ENCODE data around the gene TMEM61. TPM values are rescaled to one million over a fixed set of nuclear protein-coding genes. Genes with fewer than 3 reads are reported as not detected.

TMEM61 gene
- total RNA-seq, 4 donors from 2014 or later, result 7.1 to 24.8 (median 8.5) TPM

DNA sequence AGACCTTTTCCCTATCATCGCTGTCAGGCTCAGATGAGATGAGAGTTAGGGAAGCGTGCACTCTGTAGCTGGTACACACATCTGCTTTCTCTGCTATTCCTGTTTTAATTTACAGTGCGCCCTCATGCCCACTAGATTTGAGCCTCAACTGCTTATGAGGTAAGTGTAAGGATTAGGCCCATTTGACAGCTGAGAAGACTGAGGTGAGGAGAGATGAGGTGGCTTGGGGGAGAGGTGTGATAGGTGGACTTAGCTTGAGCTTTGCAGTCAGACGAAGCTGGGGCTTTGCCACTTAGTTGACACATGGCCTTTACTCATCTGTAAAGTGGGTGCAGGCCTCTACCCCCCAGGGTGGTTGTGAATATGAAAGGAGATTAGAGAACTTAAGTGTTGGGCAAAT, 8.5 kb downstream of the TMEM61 start:
- 91 to 100% methylated on average over 3 to 4 of the region's 4 CpGs for WGBS, 2 donors (ENCODE audit: low coverage in 1 of 2)
- Histone ChIP-seq H3K4me1 (peaks cover 0 to 12% (median 11%) of the 10 kb centered on the region in 4 donors), H3K27me3 (no peaks in the 10 kb centered on the region), H3K27ac (peak overlapping the region in 3 of 4 donors; percentile 9 to 49 (median 41)), H3K4me3 (no peak overlapping the region), H3K9me3 (no peaks in the 10 kb centered on the region), H3K36me3 (no peaks in the 10 kb centered on the region)
- no peak for DNase-seq
- in situ Hi-C loops (cut with MboI; ENCODE audit: low pct_ligation_motif_present in 1 of 4, low pct_unique_long_range_greater_than_20kb in 1 of 4, low sequenced_read_pairs in 3 of 4), result no loop called here
- intact Hi-C loops (cut with DNase I; ENCODE audit: low total_unique reads), result no loop called here
- TF ChIP-seq POLR2AphosphoS5 (IDR thresholded peaks at IDR 0.05), result no peak
- no peak for TF ChIP-seq EP300 (IDR thresholded peaks at IDR 0.05; ENCODE audit: low read depth)
- TF ChIP-seq POLR2A (IDR thresholded peaks at IDR 0.05), result no peak

- no peak overlapping the region for H3K4me3 ChIP-seq
- peaks cover 0 to 12% (median 11%) of the 10 kb centered on the region in 4 donors for H3K4me1 ChIP-seq
- WGBS, 2 donors (ENCODE audit: low coverage in 1 of 2), result 40% methylated on average over 7 of the region's 8 CpGs; no CpG with 5 or more reads in 1 of the 2 donors
- in situ Hi-C loops (cut with MboI; ENCODE audit: low pct_ligation_motif_present in 1 of 4, low pct_unique_long_range_greater_than_20kb in 1 of 4, low sequenced_read_pairs in 3 of 4), result no loop called here
- H3K27ac ChIP-seq, result peak overlapping the region; percentile 17 to 49 (median 45)
- H3K9me3 ChIP-seq, result no peaks in the 10 kb centered on the region
- TF ChIP-seq EP300 (IDR thresholded peaks at IDR 0.05; ENCODE audit: low read depth) (peak; percentile 27), POLR2AphosphoS5 (IDR thresholded peaks at IDR 0.05) (peak; percentile 78 to 91 (median 80)), POLR2A (IDR thresholded peaks at IDR 0.05) (peak; percentile 46)
- TF ChIP-seq, protein P1, sequence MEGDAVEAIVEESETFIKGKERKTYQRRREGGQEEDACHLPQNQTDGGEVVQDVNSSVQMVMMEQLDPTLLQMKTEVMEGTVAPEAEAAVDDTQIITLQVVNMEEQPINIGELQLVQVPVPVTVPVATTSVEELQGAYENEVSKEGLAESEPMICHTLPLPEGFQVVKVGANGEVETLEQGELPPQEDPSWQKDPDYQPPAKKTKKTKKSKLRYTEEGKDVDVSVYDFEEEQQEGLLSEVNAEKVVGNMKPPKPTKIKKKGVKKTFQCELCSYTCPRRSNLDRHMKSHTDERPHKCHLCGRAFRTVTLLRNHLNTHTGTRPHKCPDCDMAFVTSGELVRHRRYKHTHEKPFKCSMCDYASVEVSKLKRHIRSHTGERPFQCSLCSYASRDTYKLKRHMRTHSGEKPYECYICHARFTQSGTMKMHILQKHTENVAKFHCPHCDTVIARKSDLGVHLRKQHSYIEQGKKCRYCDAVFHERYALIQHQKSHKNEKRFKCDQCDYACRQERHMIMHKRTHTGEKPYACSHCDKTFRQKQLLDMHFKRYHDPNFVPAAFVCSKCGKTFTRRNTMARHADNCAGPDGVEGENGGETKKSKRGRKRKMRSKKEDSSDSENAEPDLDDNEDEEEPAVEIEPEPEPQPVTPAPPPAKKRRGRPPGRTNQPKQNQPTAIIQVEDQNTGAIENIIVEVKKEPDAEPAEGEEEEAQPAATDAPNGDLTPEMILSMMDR (IDR thresholded peaks at IDR 0.05), result no peak
- intact Hi-C loops (cut with DNase I; ENCODE audit: low total_unique reads), result no loop called here
- no peaks in the 10 kb centered on the region for H3K36me3 ChIP-seq
- peak; percentile 67 for DNase-seq
- H3K27me3 ChIP-seq, result no peaks in the 10 kb centered on the region
These were observed 9.0 kb downstream of the TMEM61 start for GRCh38 chr1:54989473-54989872.

DNA sequence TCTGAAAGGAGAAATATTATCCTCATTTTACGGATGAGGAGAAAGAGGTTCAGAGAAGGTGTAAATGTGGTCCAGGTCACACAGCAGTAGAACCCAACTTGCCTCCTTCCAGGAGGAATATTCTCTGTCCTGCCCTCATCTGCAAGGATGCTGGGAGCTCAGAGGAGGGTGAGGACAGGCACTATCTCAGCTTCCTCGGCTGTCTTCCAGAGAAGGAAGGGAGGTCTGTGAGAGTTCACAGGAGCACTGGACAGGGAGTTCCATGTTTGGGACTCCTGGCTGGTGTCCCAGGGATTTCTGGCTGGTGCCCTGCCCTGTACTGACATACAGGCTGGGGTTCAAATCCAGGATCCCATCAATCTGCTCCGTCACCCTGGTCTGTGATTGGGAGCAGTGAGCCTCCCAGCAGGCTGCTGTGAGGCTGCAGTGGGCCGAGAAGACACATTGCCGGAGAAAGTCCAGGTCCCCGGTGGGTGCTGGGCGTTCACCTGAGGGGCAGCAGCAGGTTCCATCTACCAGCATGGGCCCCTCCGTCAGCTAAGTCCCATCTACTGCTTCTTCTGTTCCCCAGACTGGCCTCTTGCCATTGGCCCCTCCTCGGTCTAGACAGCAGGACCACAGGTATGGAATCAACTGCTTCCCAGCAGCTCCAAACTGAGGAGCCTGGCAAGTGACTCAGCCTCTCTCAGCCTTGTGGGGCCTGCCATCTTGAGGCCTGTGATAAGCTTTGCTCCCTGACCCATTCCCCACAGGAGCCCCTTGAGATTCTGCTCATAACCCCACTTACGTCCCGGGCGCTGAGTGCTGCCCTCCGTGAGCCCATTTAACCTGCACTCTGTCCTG, 9.8 kb downstream of the TMEM61 start:
- Histone ChIP-seq H3K36me3 (no peaks in the 10 kb centered on the region), H3K27me3 (no peaks in the 10 kb centered on the region), H3K4me3 (no peak overlapping the region), H3K4me1 (peaks cover 0 to 12% (median 11%) of the 10 kb centered on the region in 4 donors), H3K27ac (peak overlapping the region; percentile 16 to 49 (median 33)), H3K9me3 (no peaks in the 10 kb centered on the region)
- WGBS, 2 donors (ENCODE audit: low coverage in 1 of 2), result 71 to 83% methylated on average over 2 to 11 of the region's 13 CpGs
- intact Hi-C loops (cut with DNase I; ENCODE audit: low total_unique reads), result no loop called here
- DNase-seq, result no peak
- in situ Hi-C loops (cut with MboI; ENCODE audit: low pct_ligation_motif_present in 1 of 4, low pct_unique_long_range_greater_than_20kb in 1 of 4, low sequenced_read_pairs in 3 of 4), result no loop called here
- TF ChIP-seq POLR2AphosphoS5 (IDR thresholded peaks at IDR 0.05) (no peak), POLR2A (IDR thresholded peaks at IDR 0.05) (no peak), EP300 (IDR thresholded peaks at IDR 0.05; ENCODE audit: low read depth) (no peak)
- TF ChIP-seq, protein P1 (IDR thresholded peaks at IDR 0.05), result no peak

- Histone ChIP-seq H3K9me3 (no peaks in the 10 kb centered on the region), H3K27me3 (peaks cover 4% of the 10 kb centered on the region), H3K4me3 (no peak overlapping the region), H3K36me3 (no peaks in the 10 kb centered on the region), H3K27ac (no peak overlapping the region), H3K4me1 (peaks cover 0 to 12% (median 11%) of the 10 kb centered on the region in 4 donors)
- WGBS, 2 donors (ENCODE audit: low coverage in 1 of 2), result 70% methylated on average over 4 of the region's 4 CpGs; no CpG with 5 or more reads in 1 of the 2 donors
- in situ Hi-C loops (cut with MboI; ENCODE audit: low pct_ligation_motif_present in 1 of 4, low pct_unique_long_range_greater_than_20kb in 1 of 4, low sequenced_read_pairs in 3 of 4), result no loop called here
- no peak for DNase-seq
- no peak for TF ChIP-seq EP300 (IDR thresholded peaks at IDR 0.05; ENCODE audit: low read depth)
- intact Hi-C loops (cut with DNase I; ENCODE audit: low total_unique reads), result no loop called here
These were observed 10.5 kb downstream of the TMEM61 start for GRCh38 chr1:54990916-54991315.

GRCh38 chr1:54991939-54992338, 11.5 kb downstream of the TMEM61 start:
- 64 to 67% methylated on average over 1 to 12 of the region's 12 CpGs for WGBS, 2 donors (ENCODE audit: low coverage in 1 of 2)
- Histone ChIP-seq H3K4me1 (peaks cover 0 to 21% (median 19%) of the 10 kb centered on the region in 4 donors), H3K27ac (no peak overlapping the region), H3K9me3 (no peaks in the 10 kb centered on the region), H3K27me3 (peaks cover 13% of the 10 kb centered on the region), H3K4me3 (no peak overlapping the region), H3K36me3 (no peaks in the 10 kb centered on the region)
- DNase-seq, result no peak
- TF ChIP-seq POLR2AphosphoS5 (IDR thresholded peaks at IDR 0.05), result no peak
- TF ChIP-seq EP300 (IDR thresholded peaks at IDR 0.05; ENCODE audit: low read depth), result no peak
- TF ChIP-seq, protein P1 (IDR thresholded peaks at IDR 0.05), result no peak
- TF ChIP-seq POLR2A (IDR thresholded peaks at IDR 0.05), result no peak
- intact Hi-C loops (cut with DNase I; ENCODE audit: low total_unique reads) (no loop called here), in situ Hi-C loops (cut with MboI; ENCODE audit: low pct_ligation_motif_present in 1 of 4, low pct_unique_long_range_greater_than_20kb in 1 of 4, low sequenced_read_pairs in 3 of 4) (no loop called here)
